K562 (cell line): ENCODE measurements around the gene STAT4. TPM values are rescaled to one million over a fixed set of nuclear protein-coding genes. Genes with fewer than 3 reads are reported as not detected.

ENCODE experiments used
- ATAC-seq: fragments of 200-7000 bp; cut with Tn5 transposase; 3 replicates; pipeline ENCODE4 v1.9.1; 2020; ENCODE audit warnings: moderate library complexity
- BruUV-seq: library from RNA; stranded (reverse); fragments of 400-500 nt; replicated peaks from 2 replicates; lab custom pipeline; 2021; lab: Mats Ljungman, UMichigan
- CTCF ChIA-PET: fragments of 300-600 bp; formaldehyde crosslinking; extraction: SDS; loops from one replicate; lab custom pipeline; 2021; ENCODE audit warnings: low intra/inter-chr PET ratio; lab: Yijun Ruan, JAX
- POLR2A ChIA-PET: fragments of 300-600, 350-650 bp; sonication (Branson Sonifier 250); formaldehyde crosslinking; extraction: SDS; loops from one replicate; lab custom pipeline; 2021; ENCODE audit warnings: antibody characterized with exemption, inconsistent platforms; lab: Yijun Ruan, JAX
- DNase-seq, 4 experiments: peaks; one replicate each; pipeline versions ENCODE4 v3.0.0 to v3.0.0-alpha.2; 2011 to 2018; ENCODE audit warnings: low spot score in 3 of 4, mixed read lengths in 3 of 4; ENCODE audit errors: extremely low read depth in 1 of 4
- FAIRE-seq: peaks from 2 replicates; lab custom pipeline; 2011; peaks lifted over from hg19 to GRCh38; lab: Jason Lieb, UNC
- H2AFZ ChIP-seq: 2 replicates; pipeline ENCODE4 v1.6.0; 2011; ENCODE audit warnings: low read depth, low read length, control low read depth, inconsistent platforms
- H3K27ac ChIP-seq: fragments of 200-600 bp; 3 replicates; pipeline ENCODE4 v1.8.0; 2011; ENCODE audit warnings: low read depth, mild to moderate bottlenecking, control low read depth, inconsistent platforms, low read length, moderate library complexity, mixed read lengths; ENCODE audit errors: extremely low read depth
- H3K27me3 ChIP-seq, 2 experiments: fragments of 300-600 bp in 1 of 2; 2 replicates in 1 of 2; 3 replicates in 1 of 2; pipeline versions ENCODE4 v1.6.0 to v1.8.0; 2011; ENCODE audit warnings: inconsistent platforms in 2 of 2, low read length in 2 of 2, mild to moderate bottlenecking in 1 of 2, mixed read lengths in 1 of 2, moderate library complexity in 1 of 2; ENCODE audit not compliant: control insufficient read depth in 2 of 2, insufficient read depth in 2 of 2
- H3K36me3 ChIP-seq: fragments of 300-600 bp; 3 replicates; pipeline ENCODE4 v1.8.0; 2011; ENCODE audit warnings: mild to moderate bottlenecking, low read length, inconsistent platforms; ENCODE audit not compliant: control insufficient read depth, insufficient read depth
- H3K4me1 ChIP-seq, 2 experiments: fragments of 200-600 bp in 1 of 2; replicated peaks in 1 of 2; 2 replicates in 1 of 2; 3 replicates in 1 of 2; pipeline versions ENCODE4 v1.5.1 to v1.8.0; 2011; ENCODE audit warnings: inconsistent platforms in 2 of 2, low read length in 2 of 2, mild to moderate bottlenecking in 1 of 2, mixed read lengths in 1 of 2, moderate library complexity in 1 of 2; ENCODE audit not compliant: control insufficient read depth in 2 of 2, insufficient read depth in 2 of 2
- H3K4me2 ChIP-seq: 2 replicates; pipeline ENCODE4 v1.6.1; 2011; ENCODE audit warnings: low read length, control low read depth, inconsistent platforms, mixed read lengths; ENCODE audit not compliant: insufficient read depth
- H3K4me3 ChIP-seq: fragments of 200-600 bp; sonication (generic), shearing (Covaris generic); 2 replicates; pipeline ENCODE4 v1.5.1; 2016; ENCODE audit warnings: control low read depth, inconsistent platforms
- H3K79me2 ChIP-seq: fragments of 200-600 bp; 3 replicates; pipeline ENCODE4 v1.8.0; 2011; ENCODE audit warnings: low read length, inconsistent platforms; ENCODE audit not compliant: control insufficient read depth, insufficient read depth
- H3K9ac ChIP-seq, 2 experiments: 2 replicates each; pipeline versions ENCODE4 v1.6.0 to v1.6.1; 2011; ENCODE audit warnings: low read depth in 2 of 2, low read length in 2 of 2, control low read depth in 1 of 2, inconsistent platforms in 1 of 2, mild to moderate bottlenecking in 1 of 2, mixed read lengths in 1 of 2; ENCODE audit not compliant: insufficient read depth in 1 of 2
- H3K9me1 ChIP-seq: one replicate; pipeline ENCODE4 v1.6.0; 2011; ENCODE audit warnings: inconsistent platforms, mild to moderate bottlenecking, low read length, moderate library complexity; ENCODE audit not compliant: control insufficient read depth, insufficient read depth
- H3K9me3 ChIP-seq: replicated peaks from 2 replicates; pipeline ENCODE4 v1.5.1; 2011; ENCODE audit warnings: low read depth, low read length, inconsistent platforms; ENCODE audit not compliant: control insufficient read depth, insufficient read depth
- H4K20me1 ChIP-seq: replicated peaks from 2 replicates; pipeline ENCODE4 v1.6.1; 2011; ENCODE audit warnings: low read length, inconsistent platforms, mixed read lengths; ENCODE audit not compliant: control insufficient read depth, insufficient read depth
- ADNP ChIP-seq: fragments of 200-800 bp; sonication (Bioruptor generic); IDR thresholded peaks from 2 replicates; pipeline ENCODE4 v1.6.1; 2016; ENCODE audit warnings: missing genetic modification characterization, missing compliant biosample characterization
- ARID3A ChIP-seq: IDR thresholded peaks from 2 replicates; pipeline ENCODE4 v1.6.1; 2012; ENCODE audit warnings: low read depth, low read length, improper control_type of control experiment, borderline replicate concordance
- ELK3 ChIP-seq: fragments of 450-650 bp; formaldehyde crosslinking; IDR thresholded peaks from 2 replicates; pipeline ENCODE4 v1.4.0; 2020; ENCODE audit warnings: mild to moderate bottlenecking
- ERF ChIP-seq: fragments of 450-650 bp; formaldehyde crosslinking; IDR thresholded peaks from 2 replicates; pipeline ENCODE4 v1.4.0; 2020; ENCODE audit warnings: mild to moderate bottlenecking, mixed read lengths
- FOXK1 ChIP-seq: sonication (generic); formaldehyde crosslinking; IDR thresholded peaks from 2 replicates; pipeline ENCODE4 v1.8.0; 2022; ENCODE audit warnings: missing genetic modification reagents, mild to moderate bottlenecking, borderline replicate concordance
- NBN ChIP-seq: fragments of 450-650 bp; IDR thresholded peaks from 2 replicates; pipeline ENCODE4 v1.6.1; 2016; ENCODE audit warnings: low read depth, mild to moderate bottlenecking
- STAT5B ChIP-seq: fragments of 250-450 bp; sonication (Bioruptor Pico); IDR thresholded peaks from 2 replicates; pipeline ENCODE4 v1.8.0; 2021; ENCODE audit warnings: mild to moderate bottlenecking, inconsistent platforms
- TAF7 ChIP-seq: fragments of 450-650 bp; IDR thresholded peaks from 2 replicates; pipeline ENCODE4 v1.6.1; 2016; ENCODE audit warnings: missing genetic modification characterization, missing compliant biosample characterization
- WGBS: fragments of 100-300 bp; shearing (Covaris generic); methylation state at CpG from one replicate; pipeline ENCODE4 v1.1.6; 2016; ENCODE audit warnings: low coverage, mixed read lengths; ENCODE audit not compliant: insufficient coverage; ENCODE audit errors: missing lambda C conversion rate; 5-methylcytosine and 5-hydroxymethylcytosine counted together
- in situ Hi-C: fragments of 300-500 bp; cut with MboI; formaldehyde crosslinking; loops from 4 replicates; pipeline ENCODE4 v1.15.0; 2018; ENCODE audit warnings: inconsistent platforms, mixed read lengths
- intact Hi-C: fragments of 100-400 bp; cut with micrococcal nuclease; formaldehyde crosslinking; loops from 2 replicates; pipeline ENCODE4 v1.14.2; 2022
- polyA plus RNA-seq, 8 experiments: library from polyadenylated mRNA; depleted of rRNA in 4 of 8; stranded (reverse) in 5 of 8; unstranded in 3 of 8; fragments of >200 nt; fragmentation: Nextera tagmentation in 2 of 8; fragmentation: Illumina TruSeq in 1 of 8; extraction: Ambion mirVana in 2 of 8; extraction: Trizol in 1 of 8; gene quantifications; 2 replicates each; pipeline versions ENCODE4 v1.2.1 to v1.2.3, GENCODE V29; 2011 to 2014; ENCODE audit warnings: inconsistent platforms in 1 of 8, missing spikeins in 1 of 8
- total RNA-seq, 7 experiments: library from RNA; depleted of rRNA in 6 of 7; stranded (reverse); fragments of >200 nt in 6 of 7; fragmentation: Illumina TruSeq in 2 of 7; extraction: Trizol in 2 of 7; gene quantifications; 2 replicates each; pipeline versions ENCODE4 v1.2.1 to v1.2.3, GENCODE V29; 2011 to 2021; ENCODE audit warnings: low replicate concordance in 1 of 7

STAT4 gene
- total and polyA plus RNA-seq, 9 of the 15 experiments (the other 6 are each of a cell fraction or from before 2014, with no cell fraction given): 0.01 to 0.06 (median 0.03) TPM; not detected in 6

- Histone ChIP-seq H3K4me2 (no peak overlapping the region), H3K9ac (no peak overlapping the region), H3K4me3 (no peak overlapping the region), H3K9me1 (no peaks in the 10 kb centered on the region), H3K27me3 (peaks cover 0 to 4% of the 10 kb centered on the region in 2 experiments; a peak in 1 of 5 replicates), H2AFZ (no peak overlapping the region), H3K79me2 (no peaks in the 10 kb centered on the region), H3K36me3 (no peaks in the 10 kb centered on the region), H3K27ac (no peak overlapping the region), H4K20me1 (no peaks in the 10 kb centered on the region), H3K4me1 (no peaks in the 10 kb centered on the region), H3K9me3 (no peaks in the 10 kb centered on the region)
- no TSS peak for BruUV-seq
- FAIRE-seq (no peak), ATAC-seq (no peak), DNase-seq (no peak)
- TF ChIP-seq ELK3 (CRISPR knock-in tag): no peak
- no peak for TF ChIP-seq ARID3A
- no peak for TF ChIP-seq TAF7 (tag)
- no peak for TF ChIP-seq ADNP (tag)
- TF ChIP-seq FOXK1 (CRISPR knock-in tag): no peak
- no peak for TF ChIP-seq STAT5B (CRISPR knock-in tag)
- TF ChIP-seq ERF: no peak
- no peak for TF ChIP-seq NBN
- ChIA-PET POLR2A (interaction anchor here (0.7 kb wide), 1 partner anchor 247 kb away, joined by 3 read pairs; no protein-coding TSS in a partner anchor), CTCF (no interaction called here)
- intact Hi-C loops: no loop called here
- WGBS: 0% methylated on average over 2 of the region's 2 CpGs
- in situ Hi-C loops: no loop called here
These were observed 21.0 kb upstream of the STAT4 start for GRCh38 chr2:191171708-191172355.
